ENCODE results near the gene TM2D1.

The TM2D1 gene

GRCh38 chr1:61724813-61725694 lies at the start of gene TM2D1:
TSS of gene TM2D1 (minus strand) at chr1:61725141. CDS start at chr1:61725120, 21 bp downstream.
- H2AFZ ChIP-seq (ENCODE audit: low read depth, low read length), result peak within 1 kb of the TSS; percentile 90
- H3K4me3 ChIP-seq (ENCODE audit: low read length), result peak within 1 kb of the TSS; percentile 99
- H3K4me1 ChIP-seq (ENCODE audit: low read length), result peaks cover 4% of the 10 kb centered on the region; the same call in 1 of the 2 replicates
- TF ChIP-seq CTCF (IDR thresholded peaks at IDR 0.05; ENCODE audit: low read depth, low read length) (no peak), EZH2phosphoT487 (IDR thresholded peaks at IDR 0.05; ENCODE audit: low read depth) (no peak)
- H3K9me3 ChIP-seq (ENCODE audit: insufficient read depth, low read length), result no peaks in the 10 kb centered on the region
- H3K27me3 ChIP-seq (ENCODE audit: low read depth, low read length), result no peaks in the 10 kb centered on the region
- peak within 1 kb of the TSS; percentile 97 for H3K9ac ChIP-seq (ENCODE audit: low read length)
- no peaks in the 10 kb centered on the region for H4K20me1 ChIP-seq (ENCODE audit: insufficient read depth, low read length)
- H3K4me2 ChIP-seq (ENCODE audit: low read length), result peak within 1 kb of the TSS; percentile 75
- H3K79me2 ChIP-seq (ENCODE audit: low read length), result peaks cover 25% of the 10 kb centered on the region
- peak within 1 kb of the TSS; percentile 57 for H3K27ac ChIP-seq (ENCODE audit: low read length)
- H3K36me3 ChIP-seq (replicated peaks; ENCODE audit: low read depth, low read length), result no peaks in the 10 kb centered on the region

GRCh38 chr1:61770131-61770530 lies 45.2 kb upstream of the TM2D1 start:
- no peaks in the 10 kb centered on the region for H3K9me3 ChIP-seq (ENCODE audit: insufficient read depth, low read length)
- H3K4me1 ChIP-seq (ENCODE audit: low read length), result no peaks in the 10 kb centered on the region
- no peaks in the 10 kb centered on the region for H4K20me1 ChIP-seq (ENCODE audit: insufficient read depth, low read length)
- H3K9ac ChIP-seq (ENCODE audit: low read length), result no peak overlapping the region
- no peaks in the 10 kb centered on the region for H3K79me2 ChIP-seq (ENCODE audit: low read length)
- H3K27me3 ChIP-seq (ENCODE audit: low read depth, low read length), result no peaks in the 10 kb centered on the region
- no peak overlapping the region for H3K27ac ChIP-seq (ENCODE audit: low read length)
- no peaks in the 10 kb centered on the region for H3K36me3 ChIP-seq (replicated peaks; ENCODE audit: low read depth, low read length)
- TF ChIP-seq EZH2phosphoT487 (IDR thresholded peaks at IDR 0.05; ENCODE audit: low read depth) (no peak), CTCF (IDR thresholded peaks at IDR 0.05; ENCODE audit: low read depth, low read length) (no peak)
- no peak overlapping the region for H3K4me3 ChIP-seq (ENCODE audit: low read length)
- no peak overlapping the region for H3K4me2 ChIP-seq (ENCODE audit: low read length)
- no peak overlapping the region for H2AFZ ChIP-seq (ENCODE audit: low read depth, low read length)

GRCh38 chr1:61757950-61758349 lies 33.0 kb upstream of the TM2D1 start:
- no peaks in the 10 kb centered on the region for H4K20me1 ChIP-seq (ENCODE audit: insufficient read depth, low read length)
- H3K27ac ChIP-seq (ENCODE audit: low read length), result no peak overlapping the region
- H3K4me3 ChIP-seq (ENCODE audit: low read length), result no peak overlapping the region
- no peaks in the 10 kb centered on the region for H3K79me2 ChIP-seq (ENCODE audit: low read length)
- no peak overlapping the region for H3K4me2 ChIP-seq (ENCODE audit: low read length)
- H3K9me3 ChIP-seq (ENCODE audit: insufficient read depth, low read length), result no peaks in the 10 kb centered on the region
- no peaks in the 10 kb centered on the region for H3K27me3 ChIP-seq (ENCODE audit: low read depth, low read length)
- no peak overlapping the region for H2AFZ ChIP-seq (ENCODE audit: low read depth, low read length)
- peaks cover 15% of the 10 kb centered on the region for H3K4me1 ChIP-seq (ENCODE audit: low read length)
- TF ChIP-seq EZH2phosphoT487 (IDR thresholded peaks at IDR 0.05; ENCODE audit: low read depth) (no peak), CTCF (IDR thresholded peaks at IDR 0.05; ENCODE audit: low read depth, low read length) (no peak)
- H3K36me3 ChIP-seq (replicated peaks; ENCODE audit: low read depth, low read length), result no peaks in the 10 kb centered on the region
- H3K9ac ChIP-seq (ENCODE audit: low read length), result no peak overlapping the region

GRCh38 chr1:61756773-61757172 lies 31.8 kb upstream of the TM2D1 start:
- Histone ChIP-seq H3K9ac (ENCODE audit: low read length) (no peak overlapping the region), H3K4me3 (ENCODE audit: low read length) (no peak overlapping the region), H3K27me3 (ENCODE audit: low read depth, low read length) (no peaks in the 10 kb centered on the region), H3K9me3 (ENCODE audit: insufficient read depth, low read length) (no peaks in the 10 kb centered on the region), H3K4me2 (ENCODE audit: low read length) (no peak overlapping the region), H3K27ac (ENCODE audit: low read length) (no peak overlapping the region), H4K20me1 (ENCODE audit: insufficient read depth, low read length) (no peaks in the 10 kb centered on the region), H2AFZ (ENCODE audit: low read depth, low read length) (no peak overlapping the region), H3K36me3 (replicated peaks; ENCODE audit: low read depth, low read length) (no peaks in the 10 kb centered on the region), H3K79me2 (ENCODE audit: low read length) (no peaks in the 10 kb centered on the region), H3K4me1 (ENCODE audit: low read length) (peaks cover 15% of the 10 kb centered on the region)
- TF ChIP-seq EZH2phosphoT487 (IDR thresholded peaks at IDR 0.05; ENCODE audit: low read depth) (no peak), CTCF (IDR thresholded peaks at IDR 0.05; ENCODE audit: low read depth, low read length) (no peak)

Data from OCI-LY3 (cell line).